RWPE1 (cell line): ENCODE results near the gene PDE4B.

Source experiments
- CTCF ChIA-PET: fragments of 350-600 bp; sonication (Branson Sonifier 250); formaldehyde crosslinking; extraction: SDS; loops from one replicate; lab custom pipeline; 2021; lab: Yijun Ruan, JAX
- POLR2A ChIA-PET: fragments of 400-600 bp; formaldehyde crosslinking; extraction: SDS; loops from one replicate; lab custom pipeline; 2020; ENCODE audit warnings: antibody characterized with exemption; ENCODE audit not compliant: low non-redundant PET; lab: Yijun Ruan, JAX
- DNase-seq: peaks from one replicate; pipeline ENCODE4 v3.0.0; 2012; ENCODE audit warnings: low spot score
- H3K27ac ChIP-seq: fragments of 450-650 bp; 2 replicates; pipeline ENCODE4 v1.5.1; 2017
- CTCF ChIP-seq: fragments of 450-650 bp; conservative IDR thresholded peaks from 2 replicates; pipeline ENCODE4 v1.5.1; 2017; ENCODE audit warnings: low read depth, mild to moderate bottlenecking

PDE4B gene

GRCh38 chr1:66231217-66231616 lies 438.5 kb downstream of the PDE4B start:
- CTCF ChIA-PET = no interaction called here
- no peak for TF ChIP-seq CTCF
- H3K27ac ChIP-seq = no peak overlapping the region
- DNase-seq = peak; percentile 5
- POLR2A ChIA-PET = no interaction called here

GRCh38 chr1:66231681-66232463 lies 439.2 kb downstream of the PDE4B start:
- ChIA-PET POLR2A (no interaction called here), CTCF (no interaction called here)
- no peak for DNase-seq
- no peak overlapping the region for H3K27ac ChIP-seq
- no peak for TF ChIP-seq CTCF

GRCh38 chr1:66237042-66237441 lies 444.3 kb downstream of the PDE4B start:
- ChIA-PET CTCF (no interaction called here), POLR2A (no interaction called here)
- no peak for DNase-seq
- no peak for TF ChIP-seq CTCF
- H3K27ac ChIP-seq = no peak overlapping the region

GRCh38 chr1:66237722-66238479 lies 445.2 kb downstream of the PDE4B start:
- no peak for DNase-seq
- no peak overlapping the region for H3K27ac ChIP-seq
- no peak for TF ChIP-seq CTCF
- ChIA-PET CTCF (no interaction called here), POLR2A (no interaction called here)

GRCh38 chr1:66239834-66240233 lies 447.1 kb downstream of the PDE4B start:
- POLR2A ChIA-PET = no interaction called here
- CTCF ChIA-PET = interaction anchor here (0.6 kb wide), 1 partner anchor 112 kb away, joined by 3 read pairs; no protein-coding TSS in a partner anchor

More at GRCh38 chr1:66239834-66240233, 447.1 kb downstream of the PDE4B start:
- H3K27ac ChIP-seq = no peak overlapping the region
- no peak for DNase-seq
- TF ChIP-seq CTCF = no peak
